Mucosa of stomach (tissue), 1 donor: ENCODE results near the gene CORO2A.
"Not testable (repeated sequence)": the region's sequence is repeated elsewhere in the genome, so short reads cannot be mapped to it uniquely, and the experiment has no call there.

Experiments used
- H3K27me3 ChIP-seq: one replicate; pipeline ENCODE4 v1.7.0; 2013; ENCODE audit warnings: mild to moderate bottlenecking, low read length; ENCODE audit not compliant: control insufficient read depth, insufficient read depth
- H3K36me3 ChIP-seq: one replicate; pipeline ENCODE4 v1.7.0; 2013; ENCODE audit warnings: low read length; ENCODE audit not compliant: control insufficient read depth, insufficient read depth
- H3K4me1 ChIP-seq: one replicate; pipeline ENCODE4 v1.7.0; 2013; ENCODE audit warnings: mild to moderate bottlenecking, low read length; ENCODE audit not compliant: control insufficient read depth, insufficient read depth
- H3K4me3 ChIP-seq: one replicate; pipeline ENCODE4 v1.7.0; 2013; ENCODE audit warnings: low read length
- H3K9ac ChIP-seq: one replicate; pipeline ENCODE4 v1.7.0; 2013; ENCODE audit warnings: mild to moderate bottlenecking, low read length, moderate library complexity
- H3K9me3 ChIP-seq: one replicate; pipeline ENCODE4 v1.7.0; 2013; ENCODE audit warnings: mild to moderate bottlenecking, low read length, moderate library complexity; ENCODE audit not compliant: control insufficient read depth
- donor health status: Pancreatic carcinoma.

Gene CORO2A

DNA sequence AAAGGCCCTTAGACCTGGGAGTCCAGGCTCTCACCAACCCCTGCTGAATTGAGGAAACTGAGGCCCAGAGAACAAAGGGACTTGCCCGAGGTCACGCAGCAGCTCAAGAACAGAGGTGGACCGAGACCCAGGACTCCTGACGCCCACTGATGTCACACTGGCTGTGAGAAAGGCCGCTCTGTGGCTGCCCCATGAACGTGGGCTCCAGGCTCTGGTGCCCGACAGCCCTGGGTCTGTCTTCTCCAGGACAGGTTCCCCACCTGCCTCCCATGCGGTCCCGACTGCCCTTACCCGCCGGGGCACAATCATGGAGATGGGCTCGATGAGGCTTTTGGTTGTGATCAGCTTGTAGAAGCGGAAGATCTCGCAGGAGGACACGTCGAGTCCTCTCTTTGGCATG lies 64.1 kb downstream of the CORO2A start:
- no peaks in the 10 kb centered on the region for H3K9me3 ChIP-seq
- H3K9ac ChIP-seq: no peak overlapping the region
- no peaks in the 10 kb centered on the region for H3K27me3 ChIP-seq
- H3K4me3 ChIP-seq: no peak overlapping the region
- H3K36me3 ChIP-seq: peaks cover 19% of the 10 kb centered on the region
- H3K4me1 ChIP-seq: no peaks in the 10 kb centered on the region

DNA sequence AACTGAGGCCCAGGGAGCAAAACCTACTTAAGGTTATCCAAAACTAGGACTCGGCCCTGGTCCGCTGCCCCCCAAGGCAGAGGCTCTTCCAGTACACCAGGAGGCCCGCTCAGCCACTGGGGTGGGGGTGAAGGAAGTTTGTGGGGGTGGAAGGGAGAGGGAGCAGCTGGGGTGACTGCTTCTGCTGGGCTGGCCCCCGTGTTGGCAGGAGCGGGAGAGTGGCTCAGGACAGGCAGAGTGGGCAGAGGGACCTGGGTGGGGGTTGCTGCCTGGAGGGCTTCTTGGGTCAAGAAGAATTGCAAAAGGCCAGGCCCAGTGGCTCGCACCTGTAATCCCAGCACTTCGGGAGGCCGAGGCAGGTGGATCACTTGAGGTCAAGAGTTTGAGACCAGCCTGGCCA lies 65.2 kb downstream of the CORO2A start:
- Histone ChIP-seq H3K4me3 (no peak overlapping the region), H3K27me3 (no peaks in the 10 kb centered on the region), H3K9ac (no peak overlapping the region), H3K9me3 (no peaks in the 10 kb centered on the region), H3K36me3 (peaks cover 19% of the 10 kb centered on the region), H3K4me1 (no peaks in the 10 kb centered on the region)

DNA sequence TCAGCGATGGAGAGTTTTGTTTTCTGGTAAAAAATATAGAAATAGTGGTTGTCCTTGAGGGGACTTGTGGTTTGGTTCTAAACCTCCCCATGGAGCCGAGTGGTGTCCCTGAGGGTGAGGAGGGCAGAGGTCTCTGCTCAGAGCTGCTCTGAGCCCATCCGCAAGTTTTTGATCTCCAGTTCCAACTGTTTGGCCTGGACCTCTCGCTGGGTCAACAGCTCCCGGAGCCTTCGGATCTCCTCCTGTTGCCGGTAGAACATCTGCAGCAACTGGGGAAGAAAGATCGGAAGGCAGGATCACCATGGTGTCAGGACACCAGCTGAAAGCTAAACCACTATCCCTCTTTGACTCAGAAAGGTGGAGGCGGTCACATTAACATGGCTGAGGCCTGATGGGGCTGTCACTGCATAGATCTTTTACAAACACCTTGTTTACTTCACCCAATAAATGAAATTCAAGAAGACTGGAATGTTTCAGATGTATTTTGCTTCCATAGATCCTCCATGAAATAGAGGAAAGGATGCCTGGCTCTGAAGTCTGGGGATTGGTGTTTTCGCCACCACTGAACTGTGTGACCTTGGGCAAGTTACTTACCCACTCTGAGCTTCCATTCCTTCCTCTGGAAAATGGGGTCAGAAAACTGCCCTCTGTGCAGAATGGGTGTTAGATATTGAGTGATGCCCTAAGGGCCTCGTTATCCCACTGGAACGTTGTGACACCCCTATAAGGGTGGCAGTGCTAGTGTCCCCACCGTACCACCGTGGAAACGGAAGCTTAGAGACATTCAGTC lies 67.6 kb downstream of the CORO2A start:
- H3K4me1 ChIP-seq: peaks cover 16% of the 10 kb centered on the region
- H3K36me3 ChIP-seq: peaks cover 14% of the 10 kb centered on the region
- no peaks in the 10 kb centered on the region for H3K27me3 ChIP-seq
- H3K9me3 ChIP-seq: no peaks in the 10 kb centered on the region
- H3K9ac ChIP-seq: no peak overlapping the region
- H3K4me3 ChIP-seq: no peak overlapping the region

DNA sequence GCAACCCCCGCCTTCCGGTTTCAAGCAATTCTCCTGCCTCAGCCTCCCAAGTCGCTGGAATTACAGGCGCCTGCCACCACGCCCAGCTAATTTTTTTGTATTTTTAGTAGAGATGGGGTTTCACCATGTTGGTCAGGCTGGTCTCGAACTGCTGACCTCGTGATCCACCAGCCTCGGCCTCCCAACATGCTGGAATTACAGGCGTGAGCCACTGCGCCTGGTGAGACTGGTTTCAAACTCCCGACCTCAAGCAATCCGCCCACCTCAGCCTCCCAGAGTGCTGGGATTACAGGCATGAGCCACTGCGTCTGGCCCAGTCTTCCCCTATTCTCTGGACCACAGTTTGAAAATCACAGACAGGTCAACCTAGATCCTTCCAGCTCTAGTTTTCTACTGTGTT lies 68.3 kb downstream of the CORO2A start:
- not testable (repeated sequence) for H3K9me3 ChIP-seq, H3K27me3 ChIP-seq, H3K4me3 ChIP-seq, H3K9ac ChIP-seq
- Histone ChIP-seq H3K4me1 (peaks cover 19% of the 10 kb centered on the region), H3K36me3 (peaks cover 14% of the 10 kb centered on the region)

DNA sequence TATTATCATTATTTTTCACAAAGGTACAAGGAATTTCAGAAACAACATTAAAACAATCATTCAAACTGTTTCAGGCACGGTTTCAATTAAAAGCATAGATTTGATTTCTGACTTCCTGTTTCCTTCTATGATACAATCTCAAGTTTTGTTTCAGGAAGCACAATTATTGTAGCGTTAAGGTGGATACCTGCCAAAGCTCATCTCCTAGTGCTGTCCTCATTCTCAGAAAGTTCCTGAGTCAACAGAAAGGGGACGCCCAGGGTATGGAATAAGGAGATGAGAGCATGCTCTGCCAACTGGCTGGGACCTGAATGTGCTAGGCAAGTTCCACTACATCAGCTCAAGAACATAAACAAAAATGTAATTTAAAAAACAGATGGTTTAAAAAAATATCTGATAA lies 71.4 kb downstream of the CORO2A start:
- H3K9ac ChIP-seq: no peak overlapping the region
- H3K4me1 ChIP-seq: peaks cover 34% of the 10 kb centered on the region

DNA sequence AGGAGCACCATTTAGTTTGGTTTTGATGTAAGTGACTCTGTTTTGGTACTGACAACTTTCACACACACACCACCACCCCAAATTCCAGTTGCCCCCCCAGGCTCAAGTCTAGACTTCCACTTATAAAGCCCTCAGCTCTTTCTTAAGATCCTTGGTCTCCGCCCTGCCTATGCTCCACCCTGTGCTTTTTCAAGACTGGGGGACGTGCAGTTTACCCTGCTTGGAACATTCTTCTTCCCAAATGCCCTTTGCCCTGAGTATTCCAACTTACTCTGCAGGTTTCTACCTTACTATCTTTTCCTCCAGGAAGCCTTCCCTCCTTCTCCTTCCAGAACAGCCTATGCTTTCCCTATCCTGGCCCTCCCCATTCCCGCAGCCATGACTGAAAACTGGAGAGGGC lies 72.0 kb downstream of the CORO2A start:
- H3K9ac ChIP-seq: no peak overlapping the region

More for the DNA sequence above, 71.4 kb downstream of the CORO2A start:
- H3K9me3 ChIP-seq: no peaks in the 10 kb centered on the region
- peaks cover 9% of the 10 kb centered on the region for H3K36me3 ChIP-seq
- H3K27me3 ChIP-seq: no peaks in the 10 kb centered on the region
- H3K4me3 ChIP-seq: no peak overlapping the region

DNA sequence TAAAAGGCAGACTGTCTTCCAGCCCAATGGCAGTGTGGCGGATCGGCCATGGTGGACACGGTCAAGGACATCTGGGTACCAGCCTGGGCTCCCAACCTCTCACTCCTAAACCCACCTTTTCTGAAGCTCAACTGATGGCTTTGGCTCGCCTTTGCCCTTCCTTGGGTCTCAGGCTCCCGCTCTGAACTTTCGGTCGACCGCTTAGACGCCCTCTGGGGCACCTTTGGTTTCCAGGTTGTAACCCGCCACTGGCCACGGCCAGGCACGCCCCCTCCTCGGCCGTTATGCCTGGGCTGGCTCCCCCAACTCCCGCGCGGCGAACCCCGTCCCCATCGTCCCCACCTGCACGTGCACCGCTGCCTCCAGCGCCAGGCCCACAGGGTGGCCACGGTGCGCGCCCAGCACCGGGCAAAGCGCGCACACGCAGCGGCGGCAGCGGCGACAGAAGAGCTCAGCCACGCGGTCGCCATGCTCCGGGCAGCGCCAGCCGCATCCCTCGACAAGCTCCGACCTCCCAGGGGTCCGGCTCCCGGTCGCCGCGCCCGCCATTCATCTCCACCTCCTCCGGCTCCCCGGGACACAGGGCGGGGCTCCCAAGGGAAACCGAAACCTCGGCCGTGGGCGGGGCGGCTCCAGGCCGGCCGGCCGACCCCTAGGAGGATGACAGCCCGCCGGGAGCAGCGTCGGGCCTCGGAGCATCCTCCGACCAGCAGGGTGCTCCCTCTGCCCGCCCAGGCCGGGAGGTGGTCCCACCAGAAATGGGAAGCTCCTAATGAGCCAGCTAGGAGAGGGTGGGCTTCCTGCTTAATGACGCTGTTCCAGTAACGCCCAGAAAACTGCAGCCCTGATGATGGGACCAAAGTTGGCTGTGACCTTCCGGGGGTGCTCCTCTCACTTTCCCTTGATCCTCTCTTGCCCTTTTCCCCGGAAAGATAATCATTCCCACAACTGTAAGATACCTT lies 73.5 kb downstream of the CORO2A start, which contains the start of gene TRIM14:
Gene TRIM14, minus strand, starts transcription at position 583 of the 962 bp plus-strand sequence. Its CDS starts 34 bp downstream, at position 549.
- peaks cover 34% of the 10 kb centered on the region for H3K4me1 ChIP-seq
- peak within 1 kb of the TSS; percentile 79 for H3K4me3 ChIP-seq
- no peaks in the 10 kb centered on the region for H3K9me3 ChIP-seq
- H3K27me3 ChIP-seq: no peaks in the 10 kb centered on the region
- H3K9ac ChIP-seq: peak within 1 kb of the TSS; percentile 86
- H3K36me3 ChIP-seq: no peaks in the 10 kb centered on the region

More for the DNA sequence above, 72.0 kb downstream of the CORO2A start:
- Histone ChIP-seq H3K4me1 (peaks cover 34% of the 10 kb centered on the region), H3K9me3 (no peaks in the 10 kb centered on the region), H3K36me3 (peaks cover 9% of the 10 kb centered on the region), H3K4me3 (no peak overlapping the region), H3K27me3 (no peaks in the 10 kb centered on the region)

DNA sequence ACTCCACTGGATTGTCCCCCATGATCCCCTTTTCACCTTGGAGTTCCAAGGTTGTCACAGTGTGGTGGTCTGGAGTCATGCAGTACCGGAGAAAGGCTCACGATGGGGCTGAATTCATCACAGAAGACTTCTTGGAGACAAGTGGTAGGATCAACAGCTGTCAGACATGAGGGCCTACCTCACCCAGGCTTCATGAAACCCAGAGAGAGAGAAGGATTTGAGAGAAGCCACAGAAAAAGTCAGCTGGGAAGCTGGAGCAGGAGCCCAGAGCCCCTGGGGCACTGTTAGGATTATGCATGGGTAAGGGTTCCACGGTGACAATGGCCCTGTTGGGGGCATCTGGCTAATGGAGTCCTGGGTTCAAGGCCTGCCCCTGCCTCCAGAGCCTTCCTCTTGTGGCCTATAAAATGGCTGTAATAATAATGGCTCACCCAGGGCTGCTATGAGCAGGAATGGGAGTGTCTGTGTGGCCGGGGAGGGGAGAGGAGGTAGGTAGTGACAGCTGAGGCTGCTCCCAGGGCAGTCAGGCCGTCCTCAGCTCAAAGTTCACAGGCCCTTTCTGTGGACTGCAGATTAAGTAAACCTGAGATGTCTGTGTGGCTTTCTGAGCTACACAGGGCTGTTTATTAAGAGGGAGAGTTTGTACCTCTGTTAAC lies 74.3 kb downstream of the CORO2A start:
- no peaks in the 10 kb centered on the region for H3K27me3 ChIP-seq
- no peaks in the 10 kb centered on the region for H3K9me3 ChIP-seq
- H3K9ac ChIP-seq: peak overlapping the region; percentile 86
- H3K36me3 ChIP-seq: no peaks in the 10 kb centered on the region
- H3K4me3 ChIP-seq: peak overlapping the region; percentile 79
- peaks cover 34% of the 10 kb centered on the region for H3K4me1 ChIP-seq

DNA sequence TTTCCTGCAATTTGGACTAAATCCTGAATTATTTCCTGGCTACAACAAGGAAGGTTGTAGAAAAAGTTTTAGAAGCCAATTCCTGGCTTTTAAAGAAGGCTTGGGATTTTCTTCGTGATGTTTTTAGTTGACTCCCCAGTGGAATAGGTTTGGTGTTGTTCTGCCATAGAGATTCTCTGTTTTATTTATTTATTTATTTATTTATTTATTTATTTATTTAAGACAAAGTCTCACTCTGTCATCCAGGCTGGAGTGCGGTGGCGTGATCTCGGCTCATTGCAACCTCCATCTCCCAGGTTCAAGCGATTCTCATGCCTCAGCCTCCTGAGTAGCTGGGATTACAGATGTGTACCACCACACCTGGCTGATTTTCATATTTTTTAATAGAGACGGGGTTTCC lies 75.3 kb downstream of the CORO2A start:
- H3K4me1 ChIP-seq: peaks cover 34% of the 10 kb centered on the region
- not testable (repeated sequence) for H3K9ac ChIP-seq, H3K9me3 ChIP-seq, H3K4me3 ChIP-seq, H3K27me3 ChIP-seq, H3K36me3 ChIP-seq

DNA sequence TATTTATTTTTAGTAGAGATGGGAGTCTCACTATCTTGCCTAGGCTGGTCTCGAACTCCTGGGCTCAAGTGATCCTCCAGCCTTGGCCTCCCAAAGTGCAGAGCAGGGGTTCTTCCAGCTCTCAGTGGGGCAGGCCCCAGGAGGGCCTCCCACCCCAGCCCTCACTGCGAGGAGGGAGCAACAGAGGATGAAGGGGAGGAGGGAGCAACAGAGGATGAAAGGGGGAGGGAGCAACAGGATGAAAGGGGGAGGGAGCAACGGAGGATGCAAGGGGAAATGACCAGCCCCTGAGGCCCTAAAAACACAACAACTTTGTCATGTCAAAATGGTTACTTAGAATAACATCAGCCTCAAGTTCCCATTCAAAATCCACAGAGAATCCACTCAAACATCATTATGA lies 83.4 kb downstream of the CORO2A start:
- Histone ChIP-seq H3K36me3 (no peaks in the 10 kb centered on the region), H3K4me1 (no peaks in the 10 kb centered on the region), H3K9ac (no peak overlapping the region), H3K4me3 (no peak overlapping the region), H3K27me3 (no peaks in the 10 kb centered on the region), H3K9me3 (no peaks in the 10 kb centered on the region)

DNA sequence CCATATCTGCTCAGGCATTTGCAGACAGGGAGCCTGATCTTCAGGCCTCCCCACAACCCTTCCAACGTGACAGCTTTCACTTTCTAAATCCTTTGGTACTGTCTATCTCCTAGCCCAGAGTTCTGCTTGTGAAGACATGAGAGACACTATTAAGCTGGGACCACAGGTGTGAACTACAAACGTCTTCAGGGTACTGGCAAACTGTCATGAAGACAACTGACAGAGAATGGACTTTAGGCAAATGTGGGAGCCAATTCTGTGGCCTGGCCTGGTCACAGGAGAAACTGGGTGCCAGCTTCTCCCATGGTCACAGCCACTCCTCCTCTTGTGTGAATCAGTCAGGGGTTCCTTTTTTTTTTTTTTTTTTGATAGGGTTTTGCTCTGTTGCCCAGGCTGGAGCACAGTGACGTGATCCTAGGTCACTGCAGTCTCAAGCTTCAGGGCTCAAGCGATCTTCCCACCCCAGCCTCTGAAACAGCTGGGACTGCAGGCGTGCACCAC lies 83.9 kb downstream of the CORO2A start:
- H3K36me3 ChIP-seq: no peaks in the 10 kb centered on the region
- no peaks in the 10 kb centered on the region for H3K9me3 ChIP-seq
- H3K9ac ChIP-seq: no peak overlapping the region
- H3K4me1 ChIP-seq: no peaks in the 10 kb centered on the region
- no peaks in the 10 kb centered on the region for H3K27me3 ChIP-seq
- no peak overlapping the region for H3K4me3 ChIP-seq
